A549 (cell line): ENCODE data around the gene MEIOSIN. TPM values are rescaled to one million over a fixed set of nuclear protein-coding genes. Genes with fewer than 3 reads are reported as not detected.

Experiments
- ATAC-seq, 2 experiments: fragments of 200-7000 bp in 1 of 2; fragments of >200 bp in 1 of 2; cut with Nextera tagmentation in 1 of 2; cut with Tn5 transposase in 1 of 2; 3 replicates each; pipeline versions ENCODE4 v1.8.0 to v1.9.1; 2018 to 2020; ENCODE audit warnings: mild to moderate bottlenecking in 1 of 2, moderate library complexity in 1 of 2
- CTCF ChIA-PET: fragments of 300-600 bp; sonication (Branson Sonifier 250); formaldehyde crosslinking; extraction: SDS; loops from one replicate; lab custom pipeline; 2021; ENCODE audit warnings: antibody characterized with exemption, inconsistent platforms; lab: Yijun Ruan, JAX
- POLR2A ChIA-PET: fragments of 350-600 bp; formaldehyde crosslinking; extraction: SDS; loops from one replicate; lab custom pipeline; 2021; ENCODE audit warnings: antibody characterized with exemption, inconsistent platforms; lab: Yijun Ruan, JAX
- DNase-seq, 2 experiments: peaks; one replicate each; pipeline versions ENCODE4 v3.0.0 to v3.0.0-alpha.2; 2011 to 2016; ENCODE audit warnings: low read depth in 1 of 2, low spot score in 1 of 2
- FAIRE-seq: peaks from 2 replicates; lab custom pipeline; 2011; peaks lifted over from hg19 to GRCh38; lab: Jason Lieb, UNC
- H3K27ac ChIP-seq, 2 experiments: fragments of >200 bp; sonication (Bioruptor Twin); formaldehyde crosslinking; 3 replicates each; pipeline ENCODE4 v1.5.1; 2016 to 2017
- H3K4me1 ChIP-seq: fragments of >200 bp; sonication (Bioruptor Twin); formaldehyde crosslinking; 3 replicates; pipeline ENCODE4 v1.6.1; 2016
- H3K4me2 ChIP-seq: fragments of >200 bp; sonication (Bioruptor Twin); formaldehyde crosslinking; 3 replicates; pipeline ENCODE4 v1.6.1; 2016
- H3K4me3 ChIP-seq: fragments of >200 bp; sonication (Bioruptor Twin); formaldehyde crosslinking; 3 replicates; pipeline ENCODE4 v1.5.1; 2016
- H3K9me3 ChIP-seq: fragments of >200 bp; sonication (Bioruptor Twin); formaldehyde crosslinking; 3 replicates; pipeline ENCODE4 v1.6.1; 2016
- CBX8 ChIP-seq: fragments of 200-600 bp; sonication (generic); IDR thresholded peaks from 2 replicates; pipeline ENCODE4 v1.6.1; 2016
- CHD2 ChIP-seq: fragments of 150-350 bp; IDR thresholded peaks from 2 replicates; pipeline ENCODE4 v1.6.1; 2014; ENCODE audit warnings: low read length; ENCODE audit not compliant: partially characterized antibody
- EHF ChIP-seq: fragments of 250-450 bp; sonication (Bioruptor Pico); IDR thresholded peaks from 2 replicates; pipeline ENCODE4 v1.5.0; 2020; ENCODE audit warnings: mild to moderate bottlenecking
- ESRRA ChIP-seq: fragments of 150-350 bp; IDR thresholded peaks from 2 replicates; pipeline ENCODE4 v1.6.1; 2014; ENCODE audit warnings: mild to moderate bottlenecking, low read length, borderline replicate concordance
- FOSB ChIP-seq: fragments of 250-450 bp; sonication (Bioruptor Pico); IDR thresholded peaks from 2 replicates; pipeline ENCODE4 v1.5.0; 2020; ENCODE audit warnings: mild to moderate bottlenecking, moderate library complexity
- FOSL2 ChIP-seq, 2 experiments: fragments of 450-650 bp in 1 of 2; fragments of >200 bp in 1 of 2; sonication (Bioruptor Twin) in 1 of 2; formaldehyde crosslinking; IDR thresholded peaks; 2 replicates each; pipeline versions ENCODE4 v1.5.0 to v1.6.1; 2016 to 2020; ENCODE audit warnings: mild to moderate bottlenecking in 1 of 2, moderate library complexity in 1 of 2
- HEYL ChIP-seq: fragments of 250-450 bp; sonication (Bioruptor Pico); IDR thresholded peaks from 2 replicates; pipeline ENCODE4 v1.8.0; 2021; ENCODE audit warnings: mild to moderate bottlenecking, moderate library complexity
- HOXB13 ChIP-seq: fragments of 250-450 bp; sonication (Bioruptor Pico); IDR thresholded peaks from 2 replicates; pipeline ENCODE4 v1.5.0; 2020; ENCODE audit warnings: low read depth, mild to moderate bottlenecking, moderate library complexity
- JUNB ChIP-seq: fragments of >200 bp; sonication (Bioruptor Twin); formaldehyde crosslinking; IDR thresholded peaks from 2 replicates; pipeline ENCODE4 v1.6.1; 2016
- KDM1A ChIP-seq: fragments of 200-600 bp; sonication (generic); IDR thresholded peaks from 2 replicates; pipeline ENCODE4 v1.6.1; 2016; ENCODE audit warnings: low read depth, mild to moderate bottlenecking
- KDM5A ChIP-seq: fragments of 200-600 bp; sonication (generic); IDR thresholded peaks from 2 replicates; pipeline ENCODE4 v1.6.1; 2016; ENCODE audit warnings: antibody characterized with exemption, mild to moderate bottlenecking
- MAZ ChIP-seq: fragments of 150-350 bp; IDR thresholded peaks from 2 replicates; pipeline ENCODE4 v1.6.1; 2014; ENCODE audit warnings: antibody characterized with exemption, low read depth, low read length, borderline replicate concordance
- MYC ChIP-seq: IDR thresholded peaks from 2 replicates; pipeline ENCODE4 v1.6.1; 2012; ENCODE audit warnings: mild to moderate bottlenecking, inconsistent platforms, low read length, improper control_type of control experiment, borderline replicate concordance
- NR3C1 ChIP-seq: fragments of >200 bp; sonication (Bioruptor Twin); formaldehyde crosslinking; IDR thresholded peaks from 3 replicates; pipeline ENCODE4 v1.6.1; 2017
- PHF8 ChIP-seq: fragments of 200-600 bp; sonication (generic); IDR thresholded peaks from 2 replicates; pipeline ENCODE4 v1.6.1; 2016; ENCODE audit warnings: low read depth, mild to moderate bottlenecking, antibody characterized with exemption, moderate library complexity, borderline replicate concordance
- POLR2A ChIP-seq: IDR thresholded peaks from 2 replicates; pipeline ENCODE4 v1.6.1; 2012; ENCODE audit warnings: mild to moderate bottlenecking, low read length
- RAD21 ChIP-seq, 2 experiments: fragments of >200 bp in 1 of 2; sonication (Bioruptor Twin) in 1 of 2; formaldehyde crosslinking in 1 of 2; IDR thresholded peaks in 1 of 2; conservative IDR thresholded peaks in 1 of 2; 2 replicates in 1 of 2; 3 replicates in 1 of 2; pipeline ENCODE4 v1.6.1; 2012 to 2018; ENCODE audit warnings: inconsistent platforms in 1 of 2
- RARB ChIP-seq: fragments of 250-450 bp; sonication (Bioruptor Pico); IDR thresholded peaks from 2 replicates; pipeline ENCODE4 v1.8.0; 2021; ENCODE audit warnings: mild to moderate bottlenecking, moderate library complexity
- RFX5 ChIP-seq: fragments of 450-650 bp; IDR thresholded peaks from 2 replicates; pipeline ENCODE4 v1.7.1; 2014; ENCODE audit warnings: antibody characterized with exemption, mild to moderate bottlenecking, moderate library complexity
- RNF2 ChIP-seq: fragments of 200-600 bp; sonication (generic); IDR thresholded peaks from 2 replicates; pipeline ENCODE4 v1.6.1; 2016; ENCODE audit warnings: low read depth, mild to moderate bottlenecking, antibody characterized with exemption, moderate library complexity, borderline replicate concordance
- SMC3 ChIP-seq: fragments of >200 bp; sonication (Bioruptor Twin); formaldehyde crosslinking; IDR thresholded peaks from 3 replicates; pipeline ENCODE4 v1.6.1; 2018; ENCODE audit warnings: inconsistent platforms
- TFCP2L1 ChIP-seq: fragments of 250-450 bp; sonication (Bioruptor Pico); IDR thresholded peaks from 2 replicates; pipeline ENCODE4 v1.5.0; 2021; ENCODE audit warnings: mild to moderate bottlenecking
- ZFP36 ChIP-seq: fragments of 450-650 bp; IDR thresholded peaks from 2 replicates; pipeline ENCODE4 v1.6.1; 2014; ENCODE audit warnings: borderline replicate concordance; ENCODE audit not compliant: partially characterized antibody
- WGBS: methylation state at CpG from one replicate; pipeline ENCODE4 v1.1.6; 2017; ENCODE audit errors: missing lambda C conversion rate; 5-methylcytosine and 5-hydroxymethylcytosine counted together
- polyA plus RNA-seq, 4 experiments: library from polyadenylated mRNA; depleted of rRNA in 3 of 4; stranded (reverse); fragments of >200 nt; fragmentation: RNase III in 1 of 4; extraction: RNeasy Plus Mini Kit Qiagen cat#74134 plus additional on column Dnase treatment in 1 of 4; gene quantifications; 2 replicates in 3 of 4; 3 replicates in 1 of 4; pipeline ENCODE4 v1.2.3, GENCODE V29; 2011 to 2017
- TF ChIP-seq, protein P1 (sequence below): IDR thresholded peaks from 2 replicates; pipeline ENCODE4 v1.6.1; 2012
- TF ChIP-seq, protein P2 (sequence below): fragments of >200 bp; sonication (Bioruptor Twin); formaldehyde crosslinking; IDR thresholded peaks from 2 replicates; pipeline ENCODE4 v1.6.1; 2016
- TF ChIP-seq, protein P3 (sequence below): fragments of 250-450 bp; sonication (Bioruptor Pico); IDR thresholded peaks from 2 replicates; pipeline ENCODE4 v1.5.0; 2020; ENCODE audit warnings: low read depth, mild to moderate bottlenecking, moderate library complexity
- TF ChIP-seq, protein P4 (sequence below): fragments of 250-450 bp; sonication (Bioruptor Pico); IDR thresholded peaks from 2 replicates; pipeline ENCODE4 v1.5.0; 2021; ENCODE audit warnings: mild to moderate bottlenecking, moderate library complexity, borderline replicate concordance
- TF ChIP-seq, protein P5 (sequence below): fragments of 150-350 bp; IDR thresholded peaks from 2 replicates; pipeline ENCODE4 v1.6.1; 2014; ENCODE audit warnings: low read depth, mild to moderate bottlenecking, low read length

MEIOSIN gene
- polyA plus RNA-seq, 2 of the 4 experiments (the other 2 are of a cell fraction) = not detected

DNA sequence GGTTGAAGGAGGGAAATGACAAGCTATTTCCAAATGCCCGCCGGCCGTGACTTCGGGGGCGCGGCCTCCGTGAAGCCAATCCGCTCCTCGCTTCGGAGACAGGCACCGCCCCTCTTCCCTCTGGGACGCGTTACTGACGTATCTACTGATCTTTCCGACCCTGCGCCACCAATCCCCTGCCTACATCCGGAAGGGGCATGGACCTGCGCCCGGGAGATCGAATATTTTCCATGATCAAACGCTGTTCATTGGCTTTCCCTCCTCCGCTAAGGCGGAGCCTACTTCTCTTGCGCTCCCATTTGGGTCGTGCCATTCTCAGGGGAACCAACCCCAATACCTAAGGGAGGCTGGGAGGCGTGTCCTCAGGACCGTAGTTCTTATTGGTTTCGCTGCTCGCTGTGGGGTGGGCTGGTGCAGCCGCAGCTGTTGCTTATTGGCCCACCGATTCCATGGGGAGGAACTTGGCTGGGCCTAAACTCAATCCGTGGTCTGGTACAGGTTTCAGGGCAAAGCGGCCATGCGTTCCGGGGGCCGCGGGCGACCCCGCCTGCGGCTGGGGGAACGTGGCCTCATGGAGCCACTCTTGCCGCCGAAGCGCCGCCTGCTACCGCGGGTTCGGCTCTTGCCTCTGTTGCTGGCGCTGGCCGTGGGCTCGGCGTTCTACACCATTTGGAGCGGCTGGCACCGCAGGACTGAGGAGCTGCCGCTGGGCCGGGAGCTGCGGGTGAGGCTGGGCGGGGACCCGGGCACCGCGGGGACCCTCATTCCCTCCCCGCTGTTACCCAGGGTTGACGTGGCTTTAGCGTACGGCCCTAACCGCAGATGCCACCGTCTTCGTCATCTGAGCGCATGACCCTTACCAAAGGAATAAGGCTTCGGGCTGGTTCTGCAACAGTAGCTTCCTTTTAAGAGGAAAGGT is 40.8 kb upstream of the MEIOSIN start, which contains the start of gene QPCTL (continued):
- TF ChIP-seq, protein P1, sequence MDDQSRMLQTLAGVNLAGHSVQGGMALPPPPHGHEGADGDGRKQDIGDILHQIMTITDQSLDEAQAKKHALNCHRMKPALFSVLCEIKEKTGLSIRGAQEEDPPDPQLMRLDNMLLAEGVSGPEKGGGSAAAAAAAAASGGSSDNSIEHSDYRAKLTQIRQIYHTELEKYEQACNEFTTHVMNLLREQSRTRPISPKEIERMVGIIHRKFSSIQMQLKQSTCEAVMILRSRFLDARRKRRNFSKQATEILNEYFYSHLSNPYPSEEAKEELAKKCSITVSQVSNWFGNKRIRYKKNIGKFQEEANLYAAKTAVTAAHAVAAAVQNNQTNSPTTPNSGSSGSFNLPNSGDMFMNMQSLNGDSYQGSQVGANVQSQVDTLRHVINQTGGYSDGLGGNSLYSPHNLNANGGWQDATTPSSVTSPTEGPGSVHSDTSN = no peak
- TF ChIP-seq TFCP2L1 (CRISPR knock-in tag) (peak; percentile 88), MAZ (no peak), KDM1A (no peak), NR3C1 (no peak), MYC (peak; percentile 85; the same call in 1 of the 2 replicates), RFX5 (peak; percentile 87; the same call in 1 of the 2 replicates), JUNB (no peak), KDM5A (no peak), PHF8 (peak; percentile 96), FOSL2 (IDR thresholded peaks at IDR 0.05) (no peak), FOSL2 (CRISPR knock-in tag; IDR thresholded peaks at IDR 0.05) (no peak), CBX8 (no peak), RARB (no peak), RAD21 (conservative IDR thresholded peaks at IDR 0.05 in 1 of 2, IDR thresholded peaks at IDR 0.05 in 1 of 2) (no peak), POLR2A (peak; percentile 93), EHF (CRISPR knock-in tag) (no peak), SMC3 (no peak)
- TF ChIP-seq, protein P2, sequence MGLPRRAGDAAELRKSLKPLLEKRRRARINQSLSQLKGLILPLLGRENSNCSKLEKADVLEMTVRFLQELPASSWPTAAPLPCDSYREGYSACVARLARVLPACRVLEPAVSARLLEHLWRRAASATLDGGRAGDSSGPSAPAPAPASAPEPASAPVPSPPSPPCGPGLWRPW = no peak
- TF ChIP-seq, protein P3, sequence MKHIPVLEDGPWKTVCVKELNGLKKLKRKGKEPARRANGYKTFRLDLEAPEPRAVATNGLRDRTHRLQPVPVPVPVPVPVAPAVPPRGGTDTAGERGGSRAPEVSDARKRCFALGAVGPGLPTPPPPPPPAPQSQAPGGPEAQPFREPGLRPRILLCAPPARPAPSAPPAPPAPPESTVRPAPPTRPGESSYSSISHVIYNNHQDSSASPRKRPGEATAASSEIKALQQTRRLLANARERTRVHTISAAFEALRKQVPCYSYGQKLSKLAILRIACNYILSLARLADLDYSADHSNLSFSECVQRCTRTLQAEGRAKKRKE (CRISPR knock-in tag) = no peak
- TF ChIP-seq, protein P4, sequence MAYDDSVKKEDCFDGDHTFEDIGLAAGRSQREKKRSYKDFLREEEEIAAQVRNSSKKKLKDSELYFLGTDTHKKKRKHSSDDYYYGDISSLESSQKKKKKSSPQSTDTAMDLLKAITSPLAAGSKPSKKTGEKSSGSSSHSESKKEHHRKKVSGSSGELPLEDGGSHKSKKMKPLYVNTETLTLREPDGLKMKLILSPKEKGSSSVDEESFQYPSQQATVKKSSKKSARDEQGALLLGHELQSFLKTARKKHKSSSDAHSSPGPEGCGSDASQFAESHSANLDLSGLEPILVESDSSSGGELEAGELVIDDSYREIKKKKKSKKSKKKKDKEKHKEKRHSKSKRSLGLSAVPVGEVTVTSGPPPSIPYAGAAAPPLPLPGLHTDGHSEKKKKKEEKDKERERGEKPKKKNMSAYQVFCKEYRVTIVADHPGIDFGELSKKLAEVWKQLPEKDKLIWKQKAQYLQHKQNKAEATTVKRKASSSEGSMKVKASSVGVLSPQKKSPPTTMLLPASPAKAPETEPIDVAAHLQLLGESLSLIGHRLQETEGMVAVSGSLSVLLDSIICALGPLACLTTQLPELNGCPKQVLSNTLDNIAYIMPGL (CRISPR knock-in tag) = no peak

DNA sequence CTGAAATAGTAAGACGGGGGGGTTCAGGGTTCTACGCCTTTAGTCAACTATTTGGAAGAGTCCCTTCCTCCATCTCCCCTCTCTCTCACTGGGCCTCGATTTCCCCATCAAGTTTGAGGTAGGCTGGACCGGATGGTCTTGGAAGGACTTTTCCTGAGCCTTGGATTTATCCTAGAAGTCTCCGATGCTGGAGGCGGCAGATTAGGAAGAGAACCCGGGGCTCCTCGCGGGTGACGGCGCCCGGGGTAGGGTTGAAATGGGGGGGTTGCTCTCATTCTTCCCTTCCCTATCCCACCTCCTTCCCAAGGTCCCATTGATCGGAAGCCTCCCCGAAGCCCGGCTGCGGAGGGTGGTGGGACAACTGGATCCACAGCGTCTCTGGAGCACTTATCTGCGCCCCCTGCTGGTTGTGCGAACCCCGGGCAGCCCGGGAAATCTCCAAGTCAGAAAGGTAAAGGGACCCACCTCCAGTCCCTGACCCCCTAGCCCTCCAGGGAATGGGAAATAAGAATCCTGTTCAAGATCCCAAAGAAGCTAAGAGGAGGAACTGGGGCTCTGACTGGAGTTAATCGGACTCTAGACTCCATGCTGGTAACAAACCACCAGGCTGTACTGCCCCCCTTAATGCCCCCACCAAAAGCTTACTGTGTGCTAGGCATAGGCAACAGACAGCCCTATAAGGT is 40.0 kb upstream of the MEIOSIN start:
- WGBS = 2% methylated on average over 22 of the region's 22 CpGs
- DNase-seq = peak; percentile 81 to 94
- H3K27ac ChIP-seq = peak overlapping the region; percentile 76 to 87
- CTCF ChIA-PET = interaction anchor here (0.6 to 8.0 kb wide), 55 partner anchors 12 to 254 kb away, joined by 3 to 160 read pairs (median 4); partner anchors contain the start of genes DMPK, DMWD, EML2 and FBXO46
- FAIRE-seq = no peak
- ATAC-seq = peak; percentile 55 to 58
- peak overlapping the region; percentile 82 for H3K4me3 ChIP-seq
- H3K4me1 ChIP-seq = peaks cover 17% of the 10 kb centered on the region
- peak overlapping the region; percentile 93 for H3K4me2 ChIP-seq
- POLR2A ChIA-PET = interaction anchor here (0.6 to 4.6 kb wide), 13 partner anchors 8 to 515 kb away, joined by 3 to 68 read pairs (median 5); partner anchors contain the start of genes SIX5 and TRAPPC6A
- H3K9me3 ChIP-seq = no peaks in the 10 kb centered on the region
- TF ChIP-seq HOXB13 (CRISPR knock-in tag) = no peak
- TF ChIP-seq HEYL (CRISPR knock-in tag) = no peak
- TF ChIP-seq KDM1A = no peak
- TF ChIP-seq ZFP36 = no peak
- TF ChIP-seq PHF8 = no peak
- TF ChIP-seq, protein P5, sequence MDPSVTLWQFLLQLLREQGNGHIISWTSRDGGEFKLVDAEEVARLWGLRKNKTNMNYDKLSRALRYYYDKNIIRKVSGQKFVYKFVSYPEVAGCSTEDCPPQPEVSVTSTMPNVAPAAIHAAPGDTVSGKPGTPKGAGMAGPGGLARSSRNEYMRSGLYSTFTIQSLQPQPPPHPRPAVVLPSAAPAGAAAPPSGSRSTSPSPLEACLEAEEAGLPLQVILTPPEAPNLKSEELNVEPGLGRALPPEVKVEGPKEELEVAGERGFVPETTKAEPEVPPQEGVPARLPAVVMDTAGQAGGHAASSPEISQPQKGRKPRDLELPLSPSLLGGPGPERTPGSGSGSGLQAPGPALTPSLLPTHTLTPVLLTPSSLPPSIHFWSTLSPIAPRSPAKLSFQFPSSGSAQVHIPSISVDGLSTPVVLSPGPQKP = no peak
- no peak for TF ChIP-seq ESRRA
- TF ChIP-seq, protein P1 = no peak
- TF ChIP-seq FOSB (CRISPR knock-in tag) = no peak
- TF ChIP-seq RNF2 = no peak
- no peak for TF ChIP-seq JUNB
- TF ChIP-seq CHD2 = no peak
